HG03064 (cell line): ENCODE measurements around the gene CYB5B.

Experiments
- ATAC-seq: cut with Tn5 transposase; IDR thresholded peaks from one replicate; pipeline ENCODE4 v1.9.1; 2021; ENCODE audit warnings: low read depth; ENCODE audit not compliant: unreplicated experiment

CYB5B gene

GRCh38 chr16:69424053-69424934 is at the start of gene CYB5B:
Gene CYB5B (plus strand): TSS chr16:69424619. CDS start chr16:69424684, 65 bp downstream.
- peak; percentile 92 for ATAC-seq

- no peak for ATAC-seq
Measured at GRCh38 chr16:69376393-69377059, 47.9 kb upstream of the CYB5B start.

- no peak for ATAC-seq
Measured at GRCh38 chr16:69378036-69378435, 46.4 kb upstream of the CYB5B start.

- ATAC-seq = no peak
Measured at GRCh38 chr16:69378760-69379159, 45.7 kb upstream of the CYB5B start.

- no peak for ATAC-seq
Measured at GRCh38 chr16:69381231-69381630, 43.2 kb upstream of the CYB5B start.

GRCh38 chr16:69382421-69382820 is 42.0 kb upstream of the CYB5B start:
- ATAC-seq = no peak

GRCh38 chr16:69384974-69385373 is 39.4 kb upstream of the CYB5B start:
- no peak for ATAC-seq

- no peak for ATAC-seq
Measured at GRCh38 chr16:69386596-69386995, 37.8 kb upstream of the CYB5B start.

- ATAC-seq = no peak
Measured at GRCh38 chr16:69393898-69394849, 30.2 kb upstream of the CYB5B start.

GRCh38 chr16:69395859-69396186 is 28.6 kb upstream of the CYB5B start:
- ATAC-seq = no peak

GRCh38 chr16:69396187-69397061 is 28.0 kb upstream of the CYB5B start:
- no peak for ATAC-seq

GRCh38 chr16:69397821-69398521 is 26.4 kb upstream of the CYB5B start:
- ATAC-seq = no peak

GRCh38 chr16:69399361-69399760 is 25.1 kb upstream of the CYB5B start:
- ATAC-seq = no peak

GRCh38 chr16:69402439-69402838 is 22.0 kb upstream of the CYB5B start:
- no peak for ATAC-seq

- no peak for ATAC-seq
Measured at GRCh38 chr16:69404275-69404805, 20.1 kb upstream of the CYB5B start.

GRCh38 chr16:69405326-69405725 is 19.1 kb upstream of the CYB5B start:
- ATAC-seq = no peak

GRCh38 chr16:69405757-69406156 is 18.7 kb upstream of the CYB5B start:
- no peak for ATAC-seq

GRCh38 chr16:69406780-69407331 is 17.6 kb upstream of the CYB5B start:
- no peak for ATAC-seq
